C4-2B (cell line): ENCODE results near the gene INAFM2.

Experiments used
- ZFX ChIP-seq: fragments of 450-650 bp; IDR thresholded peaks from 2 replicates; pipeline ENCODE4 v1.6.1; 2017
- TF ChIP-seq, protein P1 (sequence below): fragments of 450-650 bp; conservative IDR thresholded peaks from 2 replicates; pipeline ENCODE4 v1.5.1; 2017; ENCODE audit warnings: mild to moderate bottlenecking

DNA sequence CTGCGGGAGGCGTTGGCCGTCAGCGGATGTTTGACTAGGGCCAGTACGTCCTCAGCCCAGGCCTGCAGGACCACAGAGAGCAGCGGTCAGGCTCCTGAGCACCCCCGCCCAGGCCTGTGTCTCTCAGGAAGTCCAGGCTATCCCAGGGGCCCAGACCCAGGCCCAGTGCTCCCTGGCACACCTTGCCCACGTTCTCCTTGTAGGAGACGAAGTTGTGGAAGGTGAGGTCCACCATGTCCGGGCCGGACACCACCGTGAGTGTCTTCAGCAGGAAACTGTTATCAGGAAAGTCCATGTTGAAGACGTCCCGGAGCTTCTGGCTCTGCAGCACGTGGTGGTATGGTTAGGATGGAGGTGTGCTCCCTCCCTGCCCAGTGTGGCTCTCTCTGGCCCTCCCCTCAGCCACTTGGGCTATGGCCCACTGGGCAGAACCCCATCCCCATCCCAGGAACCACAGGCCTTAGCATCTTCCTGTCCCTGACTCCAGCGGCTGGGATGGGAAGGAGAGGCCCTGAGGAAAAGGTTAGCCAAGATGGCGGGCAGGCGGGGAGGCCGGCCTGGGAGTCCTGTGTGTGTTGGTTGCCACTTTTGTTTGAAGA lies 21.1 kb upstream of the INAFM2 start:
- TF ChIP-seq, protein P1, sequence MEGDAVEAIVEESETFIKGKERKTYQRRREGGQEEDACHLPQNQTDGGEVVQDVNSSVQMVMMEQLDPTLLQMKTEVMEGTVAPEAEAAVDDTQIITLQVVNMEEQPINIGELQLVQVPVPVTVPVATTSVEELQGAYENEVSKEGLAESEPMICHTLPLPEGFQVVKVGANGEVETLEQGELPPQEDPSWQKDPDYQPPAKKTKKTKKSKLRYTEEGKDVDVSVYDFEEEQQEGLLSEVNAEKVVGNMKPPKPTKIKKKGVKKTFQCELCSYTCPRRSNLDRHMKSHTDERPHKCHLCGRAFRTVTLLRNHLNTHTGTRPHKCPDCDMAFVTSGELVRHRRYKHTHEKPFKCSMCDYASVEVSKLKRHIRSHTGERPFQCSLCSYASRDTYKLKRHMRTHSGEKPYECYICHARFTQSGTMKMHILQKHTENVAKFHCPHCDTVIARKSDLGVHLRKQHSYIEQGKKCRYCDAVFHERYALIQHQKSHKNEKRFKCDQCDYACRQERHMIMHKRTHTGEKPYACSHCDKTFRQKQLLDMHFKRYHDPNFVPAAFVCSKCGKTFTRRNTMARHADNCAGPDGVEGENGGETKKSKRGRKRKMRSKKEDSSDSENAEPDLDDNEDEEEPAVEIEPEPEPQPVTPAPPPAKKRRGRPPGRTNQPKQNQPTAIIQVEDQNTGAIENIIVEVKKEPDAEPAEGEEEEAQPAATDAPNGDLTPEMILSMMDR: no peak
- TF ChIP-seq ZFX: no peak
